Measurements from ENCODE around the gene PIEZO2.
"Not testable (repeated sequence)": the region's sequence is repeated elsewhere in the genome, so short reads cannot be mapped to it uniquely, and the experiment has no call there.

The PIEZO2 gene

GRCh38 chr18:10850216-10850615 lies 299.2 kb downstream of the PIEZO2 start:
- DNase-seq (ENCODE audit: low read depth in 4 of 4, low spot score in 1 of 4), result no peak

- no peak for DNase-seq (ENCODE audit: low read depth in 4 of 4, low spot score in 1 of 4)
Observed at GRCh38 chr18:10847907-10848306, 301.5 kb downstream of the PIEZO2 start.

GRCh38 chr18:10847408-10847790 lies 302.0 kb downstream of the PIEZO2 start:
- no peak for DNase-seq (ENCODE audit: low read depth in 4 of 4, low spot score in 1 of 4)

- DNase-seq (ENCODE audit: low read depth in 4 of 4, low spot score in 1 of 4), result no peak
Observed at GRCh38 chr18:10846657-10847407, 302.5 kb downstream of the PIEZO2 start.

- not testable (repeated sequence) for DNase-seq (ENCODE audit: low read depth in 4 of 4, low spot score in 1 of 4)
Observed at GRCh38 chr18:10846035-10846434, 303.3 kb downstream of the PIEZO2 start.

- no peak for DNase-seq (ENCODE audit: low read depth in 4 of 4, low spot score in 1 of 4)
Observed at GRCh38 chr18:10843565-10843964, 305.8 kb downstream of the PIEZO2 start.

- no peak for DNase-seq (ENCODE audit: low read depth in 4 of 4, low spot score in 1 of 4)
Observed at GRCh38 chr18:10842861-10843260, 306.5 kb downstream of the PIEZO2 start.

- DNase-seq (ENCODE audit: low read depth in 4 of 4, low spot score in 1 of 4), result no peak
Observed at GRCh38 chr18:10842371-10842770, 307.0 kb downstream of the PIEZO2 start.

- DNase-seq (ENCODE audit: low read depth in 4 of 4, low spot score in 1 of 4), result no peak
Observed at GRCh38 chr18:10841203-10841602, 308.2 kb downstream of the PIEZO2 start.

GRCh38 chr18:10840743-10841142 lies 308.6 kb downstream of the PIEZO2 start:
- no peak for DNase-seq (ENCODE audit: low read depth in 4 of 4, low spot score in 1 of 4)

GRCh38 chr18:10839421-10839820 lies 309.9 kb downstream of the PIEZO2 start:
- DNase-seq (ENCODE audit: low read depth in 4 of 4, low spot score in 1 of 4), result no peak

GRCh38 chr18:10838553-10838952 lies 310.8 kb downstream of the PIEZO2 start:
- DNase-seq (ENCODE audit: low read depth in 4 of 4, low spot score in 1 of 4), result no peak

GRCh38 chr18:10834128-10834815 lies 315.1 kb downstream of the PIEZO2 start:
- no peak for DNase-seq (ENCODE audit: low read depth in 4 of 4, low spot score in 1 of 4)

GRCh38 chr18:10833656-10834055 lies 315.7 kb downstream of the PIEZO2 start:
- DNase-seq (ENCODE audit: low read depth in 4 of 4, low spot score in 1 of 4), result no peak

GRCh38 chr18:10826400-10826799 lies 323.0 kb downstream of the PIEZO2 start:
- DNase-seq (ENCODE audit: low read depth in 4 of 4, low spot score in 1 of 4), result no peak

- no peak for DNase-seq (ENCODE audit: low read depth in 4 of 4, low spot score in 1 of 4)
Observed at GRCh38 chr18:10822456-10822855, 326.9 kb downstream of the PIEZO2 start.

GRCh38 chr18:10820681-10821080 lies 328.7 kb downstream of the PIEZO2 start:
- no peak for DNase-seq (ENCODE audit: low read depth in 4 of 4, low spot score in 1 of 4)

GRCh38 chr18:10814336-10814735 lies 335.0 kb downstream of the PIEZO2 start:
- no peak for DNase-seq (ENCODE audit: low read depth in 4 of 4, low spot score in 1 of 4)

- DNase-seq (ENCODE audit: low read depth in 4 of 4, low spot score in 1 of 4), result no peak
Observed at GRCh38 chr18:10805587-10806118, 343.7 kb downstream of the PIEZO2 start.

GRCh38 chr18:10804126-10804525 lies 345.2 kb downstream of the PIEZO2 start:
- DNase-seq (ENCODE audit: low read depth in 4 of 4, low spot score in 1 of 4), result no peak

- DNase-seq (ENCODE audit: low read depth in 4 of 4, low spot score in 1 of 4), result no peak
Observed at GRCh38 chr18:10798727-10799550, 350.4 kb downstream of the PIEZO2 start.

GRCh38 chr18:10797896-10798295 lies 351.5 kb downstream of the PIEZO2 start:
- no peak for DNase-seq (ENCODE audit: low read depth in 4 of 4, low spot score in 1 of 4)

All from stimulated activated CD4-positive, alpha-beta T cell treated with anti-CD3 and anti-CD28 coated beads, Interleukin-1b, Interleukin-23, amount 100 ng/mL, for 24 hours (primary cell).